Lower leg skin (tissue), 4 donors: ENCODE data around the gene SIL1. TPM values are rescaled to one million over a fixed set of nuclear protein-coding genes. Genes with fewer than 3 reads are reported as not detected.

Source experiments
- DNase-seq, 2 donors: peaks; one replicate each; pipeline ENCODE4 v3.0.0-alpha.2; 2019; ENCODE audit warnings: low spot score in 2 of 2
- H3K4me3 ChIP-seq: fragments of 200-600 bp; sonication (generic); 2 replicates; pipeline ENCODE4 v1.5.1; 2017; ENCODE audit warnings: mild to moderate bottlenecking, low read depth; ENCODE audit not compliant: poor library complexity, severe bottlenecking
- POLR2A ChIP-seq, 2 donors: fragments of 450-650 bp; IDR thresholded peaks; one replicate each; pipeline ENCODE4 v1.6.1; 2016 to 2017; ENCODE audit warnings: antibody characterized with exemption in 2 of 2, mild to moderate bottlenecking in 1 of 2, moderate library complexity in 1 of 2
- WGBS, 2 donors: methylation state at CpG; one replicate each; pipeline ENCODE4 v1.1.5; 2018; 5-methylcytosine and 5-hydroxymethylcytosine counted together
- intact Hi-C: fragments of 100-400 bp; cut with DNase I; formaldehyde crosslinking; loops from one replicate; pipeline ENCODE4 v1.15.0; 2023; ENCODE audit warnings: low total_unique reads
- total RNA-seq, 4 donors: library from RNA; depleted of rRNA; stranded (reverse); fragments of >200 nt; gene quantifications; one replicate each; pipeline ENCODE4 v1.1.0, GENCODE V29; 2016
- TF ChIP-seq, protein P1 (sequence below), 3 donors: fragments of 450-650 bp; IDR thresholded peaks; one replicate each; pipeline ENCODE4 v1.5.1; 2016; ENCODE audit warnings: antibody characterized with exemption in 3 of 3, mild to moderate bottlenecking in 3 of 3, moderate library complexity in 2 of 3

SIL1 gene
- total RNA-seq, 4 donors from 2014 or later = 35.1 to 45.4 (median 39.3) TPM

DNA sequence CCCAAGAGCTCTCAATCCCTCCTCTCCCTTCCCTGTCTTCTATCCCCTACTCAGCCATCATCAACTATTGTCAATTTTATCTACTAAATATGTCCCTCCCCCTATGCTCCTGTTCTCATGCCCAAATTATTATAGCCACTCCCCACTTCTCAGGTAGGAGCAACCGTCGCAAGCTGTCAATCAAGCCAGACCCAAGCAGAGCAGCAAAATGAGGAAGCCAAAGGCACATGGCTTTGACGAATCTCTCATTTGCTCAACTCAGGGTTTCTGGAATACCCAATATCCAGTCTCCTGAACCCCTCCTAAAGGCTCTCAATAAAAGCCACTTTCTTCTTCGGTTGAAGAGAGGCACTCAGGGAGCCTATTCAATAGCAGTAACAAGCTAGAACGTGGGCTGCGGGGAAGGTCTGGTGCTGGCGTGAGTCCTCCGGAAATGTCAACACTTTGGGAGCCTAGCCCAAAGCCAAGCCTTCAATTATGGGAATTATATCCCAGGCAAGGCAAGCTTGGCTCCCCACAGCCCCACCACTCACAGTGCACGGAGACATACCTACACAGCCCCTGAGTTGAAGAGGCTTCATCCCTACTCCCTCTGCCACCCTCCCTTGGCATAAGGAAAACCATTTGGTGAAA, 47.7 kb downstream of the SIL1 start:
- WGBS, 2 donors = 61 to 75% methylated on average over 9 of the region's 9 CpGs
- intact Hi-C loops = no loop called here
- DNase-seq = peak in 1 of 2 donors; percentile 57
- TF ChIP-seq POLR2A (IDR thresholded peaks at IDR 0.05) = no peak
- TF ChIP-seq, protein P1, sequence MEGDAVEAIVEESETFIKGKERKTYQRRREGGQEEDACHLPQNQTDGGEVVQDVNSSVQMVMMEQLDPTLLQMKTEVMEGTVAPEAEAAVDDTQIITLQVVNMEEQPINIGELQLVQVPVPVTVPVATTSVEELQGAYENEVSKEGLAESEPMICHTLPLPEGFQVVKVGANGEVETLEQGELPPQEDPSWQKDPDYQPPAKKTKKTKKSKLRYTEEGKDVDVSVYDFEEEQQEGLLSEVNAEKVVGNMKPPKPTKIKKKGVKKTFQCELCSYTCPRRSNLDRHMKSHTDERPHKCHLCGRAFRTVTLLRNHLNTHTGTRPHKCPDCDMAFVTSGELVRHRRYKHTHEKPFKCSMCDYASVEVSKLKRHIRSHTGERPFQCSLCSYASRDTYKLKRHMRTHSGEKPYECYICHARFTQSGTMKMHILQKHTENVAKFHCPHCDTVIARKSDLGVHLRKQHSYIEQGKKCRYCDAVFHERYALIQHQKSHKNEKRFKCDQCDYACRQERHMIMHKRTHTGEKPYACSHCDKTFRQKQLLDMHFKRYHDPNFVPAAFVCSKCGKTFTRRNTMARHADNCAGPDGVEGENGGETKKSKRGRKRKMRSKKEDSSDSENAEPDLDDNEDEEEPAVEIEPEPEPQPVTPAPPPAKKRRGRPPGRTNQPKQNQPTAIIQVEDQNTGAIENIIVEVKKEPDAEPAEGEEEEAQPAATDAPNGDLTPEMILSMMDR (IDR thresholded peaks at IDR 0.05) = no peak
- H3K4me3 ChIP-seq = no peak overlapping the region

DNA sequence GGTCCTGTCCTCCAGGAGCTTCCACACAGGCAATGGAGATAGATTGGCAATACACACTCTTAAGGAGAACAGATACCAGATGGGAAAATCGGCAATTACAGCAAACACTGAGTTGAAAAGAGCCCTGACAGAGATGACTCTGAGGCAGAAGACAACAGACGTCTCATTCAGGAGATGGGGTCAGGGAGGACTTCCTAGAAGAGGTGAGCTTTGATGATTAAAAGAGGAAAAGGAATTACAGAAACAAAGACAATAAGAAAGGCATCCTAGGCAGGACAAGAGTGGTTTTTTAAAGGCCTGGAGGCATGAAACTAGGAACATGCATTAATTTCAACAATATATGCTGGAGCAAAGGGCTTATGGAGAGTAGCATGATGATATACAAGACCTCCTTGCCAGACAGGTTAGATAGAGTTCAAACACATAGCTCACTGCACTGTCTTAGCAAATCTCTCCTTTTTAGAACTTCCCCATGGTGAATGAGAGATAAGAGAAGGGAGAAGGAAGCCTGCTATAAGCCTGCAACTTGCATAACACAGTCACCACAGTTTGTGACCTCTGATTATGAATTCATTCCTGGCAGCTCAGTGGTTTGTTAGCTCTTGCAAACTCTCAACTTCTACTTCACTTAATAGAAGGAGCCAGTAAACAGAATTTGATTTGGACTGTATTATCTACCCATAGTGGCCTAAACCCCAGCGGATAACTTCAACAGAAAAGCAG, 48.5 kb downstream of the SIL1 start:
- peak in 1 of 2 donors; percentile 3 for DNase-seq
- 63 to 85% methylated on average over 3 of the region's 3 CpGs for WGBS, 2 donors
- TF ChIP-seq, protein P1 (IDR thresholded peaks at IDR 0.05) = no peak
- TF ChIP-seq POLR2A (IDR thresholded peaks at IDR 0.05) = no peak
- H3K4me3 ChIP-seq = no peak overlapping the region
- intact Hi-C loops = no loop called here

DNA sequence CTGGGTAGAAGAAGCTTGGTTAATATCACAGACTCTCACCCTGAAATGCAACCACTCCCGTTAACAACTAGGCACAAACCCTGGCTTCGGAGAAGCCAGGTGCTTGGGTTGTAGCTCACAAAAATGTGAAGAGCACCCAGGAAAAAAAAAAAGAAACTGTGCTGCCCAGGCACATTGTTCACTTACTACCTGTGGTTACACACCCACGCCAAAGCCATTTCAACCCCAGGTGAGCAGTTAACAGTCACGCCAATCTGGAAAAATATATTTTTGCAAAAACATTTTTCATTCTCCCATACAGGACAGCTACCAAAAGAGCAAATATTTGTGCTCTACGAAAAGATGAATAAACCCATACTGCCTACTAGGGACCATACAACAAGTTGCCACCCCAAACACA, 49.2 kb downstream of the SIL1 start:
- intact Hi-C loops = no loop called here
- 49 to 80% methylated on average over 5 of the region's 5 CpGs for WGBS, 2 donors
- TF ChIP-seq, protein P1 (IDR thresholded peaks at IDR 0.05) = no peak
- TF ChIP-seq POLR2A (IDR thresholded peaks at IDR 0.05) = no peak
- no peak overlapping the region for H3K4me3 ChIP-seq
- no peak for DNase-seq

DNA sequence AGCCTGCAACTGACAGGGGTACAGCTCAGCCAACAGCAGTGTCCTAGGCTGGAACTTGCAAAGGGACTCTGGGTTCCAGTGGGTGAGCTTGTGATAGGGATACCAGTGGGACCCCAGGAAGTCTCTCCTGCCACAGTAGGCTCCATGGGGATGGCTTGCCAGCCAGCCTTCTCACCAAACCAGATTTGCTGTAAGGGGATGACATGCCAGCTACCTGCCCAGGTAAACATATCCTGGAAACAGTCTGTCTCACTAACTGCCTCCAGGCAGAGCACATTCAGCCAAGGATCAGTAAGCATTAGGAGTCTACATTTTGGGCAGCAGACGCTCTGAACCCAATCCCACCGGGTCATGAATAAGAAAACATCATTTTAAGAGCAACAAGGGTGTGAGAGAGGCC, 49.9 kb downstream of the SIL1 start:
- no peak for TF ChIP-seq POLR2A (IDR thresholded peaks at IDR 0.05)
- TF ChIP-seq, protein P1 (IDR thresholded peaks at IDR 0.05) = no peak
- peak; percentile 54 to 83 for DNase-seq
- intact Hi-C loops = no loop called here
- 50 to 53% methylated on average over 2 of the region's 2 CpGs for WGBS, 2 donors
- no peak overlapping the region for H3K4me3 ChIP-seq

DNA sequence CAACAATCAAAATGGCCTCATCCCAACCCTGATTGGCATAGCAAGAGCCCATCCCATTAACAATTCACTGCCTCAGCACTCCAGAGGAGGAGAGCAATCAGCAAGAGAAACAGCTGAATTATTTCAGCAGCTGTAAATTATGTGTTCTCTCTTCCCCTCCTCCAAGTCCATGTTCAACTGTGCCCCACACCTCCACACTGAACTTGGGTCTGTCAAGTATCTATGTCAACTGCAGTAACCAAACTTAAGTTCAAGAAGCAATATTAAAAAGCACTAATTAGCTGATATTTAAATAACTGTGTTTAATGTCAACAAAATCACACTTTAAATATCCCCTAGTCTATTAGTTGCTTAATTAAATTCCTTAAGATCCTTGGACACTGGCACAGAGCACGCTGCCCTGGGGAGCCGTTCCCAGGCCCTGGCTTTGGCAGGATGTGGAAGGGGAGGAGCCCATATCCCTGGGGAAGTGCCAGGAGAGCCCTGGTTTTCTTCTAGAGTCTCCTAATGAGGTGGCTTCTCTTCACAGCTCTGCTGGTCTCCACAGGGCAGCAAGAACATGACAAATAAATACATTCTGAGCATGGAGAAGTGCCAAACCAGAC, 50.6 kb downstream of the SIL1 start:
- no peak overlapping the region for H3K4me3 ChIP-seq
- intact Hi-C loops = no loop called here
- WGBS, 2 donors = 0 to 8% methylated on average over 2 of the region's 2 CpGs
- TF ChIP-seq, protein P1 (IDR thresholded peaks at IDR 0.05) = no peak
- no peak for TF ChIP-seq POLR2A (IDR thresholded peaks at IDR 0.05)
- DNase-seq = peak; percentile 41 to 88
